HG03060 (cell line): ENCODE measurements around the gene TMEM40.
"Not testable (repeated sequence)": the region's sequence is repeated elsewhere in the genome, so short reads cannot be mapped to it uniquely, and the experiment has no call there.

Experiments
- ATAC-seq: cut with Tn5 transposase; IDR thresholded peaks from one replicate; pipeline ENCODE4 v1.9.1; 2021; ENCODE audit warnings: low read depth, moderate number of reproducible peaks; ENCODE audit not compliant: unreplicated experiment

TMEM40 gene, protein sequence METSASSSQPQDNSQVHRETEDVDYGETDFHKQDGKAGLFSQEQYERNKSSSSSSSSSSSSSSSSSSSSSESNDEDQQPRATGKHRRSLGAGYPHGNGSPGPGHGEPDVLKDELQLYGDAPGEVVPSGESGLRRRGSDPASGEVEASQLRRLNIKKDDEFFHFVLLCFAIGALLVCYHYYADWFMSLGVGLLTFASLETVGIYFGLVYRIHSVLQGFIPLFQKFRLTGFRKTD

DNA sequence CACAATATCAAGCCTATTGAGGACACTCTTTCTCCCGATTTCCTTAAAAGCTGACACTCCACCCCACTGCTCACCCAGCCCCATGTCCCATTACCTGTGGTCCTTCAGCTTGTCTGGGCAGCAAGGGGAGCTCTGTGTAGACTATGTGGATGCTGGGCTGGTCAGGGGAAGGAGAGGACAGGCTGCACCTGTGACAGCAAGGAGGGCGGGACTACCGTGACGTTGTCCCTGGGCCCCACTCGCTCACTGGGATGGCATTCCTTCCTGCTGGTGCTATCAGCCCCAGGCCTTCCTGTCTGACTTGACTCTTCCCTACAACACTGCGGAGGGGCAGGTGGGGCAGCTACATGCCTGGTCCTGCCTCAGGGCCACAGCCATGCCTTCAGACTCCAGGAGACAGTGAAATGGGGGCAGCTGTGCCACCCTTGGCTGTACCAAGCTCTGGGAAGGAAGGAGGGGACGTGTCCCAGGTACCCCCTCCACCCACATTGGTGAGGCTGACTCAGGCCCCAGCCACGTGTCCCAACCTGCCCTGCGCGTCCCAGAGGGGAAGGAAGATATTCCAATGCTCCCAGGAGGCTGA is at the start of gene TMEM40:
Gene TMEM40 (minus strand): TSS at position 163 of the 583 bp plus-strand sequence. CDS start 9,427 bp downstream, outside the sequence.
- no peak for ATAC-seq

DNA sequence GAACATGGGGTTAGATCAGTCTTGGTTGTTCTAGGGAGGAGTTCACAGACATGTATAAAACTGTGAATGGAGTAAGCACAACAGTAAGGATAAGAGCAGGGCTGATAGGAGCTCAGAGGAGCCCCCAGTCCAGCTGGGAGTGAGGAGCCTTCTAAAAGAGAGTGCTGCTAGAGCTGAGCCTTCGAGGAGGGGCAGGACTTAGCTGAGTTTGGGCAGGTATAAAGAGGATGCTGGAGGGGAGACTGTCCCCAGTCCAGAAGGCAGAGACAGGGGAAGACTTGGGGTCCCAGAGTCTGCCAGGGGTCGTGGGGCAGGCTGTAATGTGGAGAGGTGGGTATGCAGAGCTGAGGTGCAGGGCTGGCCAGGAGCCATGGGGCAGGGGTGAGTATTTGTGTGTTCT is 49.5 kb upstream of the TMEM40 start:
- ATAC-seq = no peak

DNA sequence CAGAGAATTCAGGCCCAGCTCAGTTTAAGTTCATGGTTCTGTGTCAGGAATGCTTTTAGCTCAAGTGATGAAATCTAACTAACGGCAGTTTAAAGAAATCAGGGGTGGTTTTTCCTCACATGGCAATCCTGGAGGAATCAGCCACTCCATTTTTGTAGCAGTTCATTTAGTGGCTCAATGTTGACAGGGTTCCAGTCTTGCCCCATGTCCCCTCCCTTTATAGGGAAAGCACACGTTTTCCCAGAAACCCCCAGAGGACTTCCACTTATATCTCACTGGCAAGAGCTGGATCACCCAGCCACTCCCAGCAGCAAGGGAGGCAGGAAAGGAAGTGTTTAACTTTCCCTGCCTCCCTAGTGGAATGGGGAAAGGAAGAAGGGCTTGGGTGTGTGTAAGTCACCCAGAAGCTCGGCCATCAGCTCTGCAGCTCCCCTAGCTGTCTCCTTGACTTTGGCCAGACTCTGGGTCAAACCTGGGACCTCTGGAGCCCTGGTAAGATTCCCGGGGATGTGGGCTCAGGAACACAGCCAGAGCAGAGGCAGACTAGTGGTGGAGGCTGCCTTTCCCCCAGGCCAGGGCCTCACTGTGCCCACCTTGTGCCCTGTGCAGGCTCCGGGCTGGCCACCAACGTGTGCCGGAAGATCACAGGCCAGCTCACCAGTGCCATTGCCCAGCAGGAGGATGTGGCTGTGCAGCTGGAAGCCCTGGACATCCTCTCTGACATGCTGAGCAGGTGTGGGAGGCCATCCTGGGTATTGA is 48.7 kb upstream of the TMEM40 start:
- ATAC-seq = no peak

DNA sequence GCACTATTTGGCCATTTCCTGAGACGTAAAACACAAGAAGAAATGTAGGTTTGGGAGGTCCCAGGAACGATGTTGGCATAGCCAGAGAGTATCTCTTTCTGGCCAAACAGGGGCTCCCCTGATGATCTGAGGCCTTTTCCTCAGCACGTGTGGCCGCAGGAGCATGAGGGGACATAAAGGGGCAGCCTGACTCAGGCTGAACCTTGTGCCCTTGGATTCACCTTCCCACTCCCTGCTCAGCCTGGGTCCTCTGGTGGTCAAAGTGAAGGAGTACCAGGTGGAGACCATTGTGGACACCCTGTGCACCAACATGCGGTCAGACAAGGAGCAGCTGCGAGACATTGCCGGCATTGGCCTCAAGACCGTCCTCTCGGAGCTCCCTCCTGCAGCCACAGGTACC is 48.0 kb upstream of the TMEM40 start:
- no peak for ATAC-seq

DNA sequence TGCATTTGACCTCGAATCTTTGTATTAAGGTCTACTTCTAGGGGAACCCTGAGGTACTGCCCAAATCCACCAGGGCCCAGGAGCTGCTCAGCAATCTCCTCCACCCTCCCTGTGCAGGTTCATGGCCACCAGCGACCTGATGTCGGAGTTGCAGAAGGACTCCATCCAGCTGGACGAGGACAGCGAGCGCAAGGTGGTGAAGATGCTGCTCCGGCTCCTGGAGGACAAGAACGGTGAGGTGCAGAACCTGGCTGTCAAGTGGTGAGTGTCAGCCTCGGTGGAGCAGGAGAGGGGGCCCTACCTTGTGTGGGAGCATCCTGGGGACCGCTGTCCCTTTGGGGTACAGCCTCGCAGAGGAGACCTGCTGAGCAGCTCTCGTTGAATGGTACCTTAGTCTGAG is 44.3 kb upstream of the TMEM40 start:
- ATAC-seq = no peak

DNA sequence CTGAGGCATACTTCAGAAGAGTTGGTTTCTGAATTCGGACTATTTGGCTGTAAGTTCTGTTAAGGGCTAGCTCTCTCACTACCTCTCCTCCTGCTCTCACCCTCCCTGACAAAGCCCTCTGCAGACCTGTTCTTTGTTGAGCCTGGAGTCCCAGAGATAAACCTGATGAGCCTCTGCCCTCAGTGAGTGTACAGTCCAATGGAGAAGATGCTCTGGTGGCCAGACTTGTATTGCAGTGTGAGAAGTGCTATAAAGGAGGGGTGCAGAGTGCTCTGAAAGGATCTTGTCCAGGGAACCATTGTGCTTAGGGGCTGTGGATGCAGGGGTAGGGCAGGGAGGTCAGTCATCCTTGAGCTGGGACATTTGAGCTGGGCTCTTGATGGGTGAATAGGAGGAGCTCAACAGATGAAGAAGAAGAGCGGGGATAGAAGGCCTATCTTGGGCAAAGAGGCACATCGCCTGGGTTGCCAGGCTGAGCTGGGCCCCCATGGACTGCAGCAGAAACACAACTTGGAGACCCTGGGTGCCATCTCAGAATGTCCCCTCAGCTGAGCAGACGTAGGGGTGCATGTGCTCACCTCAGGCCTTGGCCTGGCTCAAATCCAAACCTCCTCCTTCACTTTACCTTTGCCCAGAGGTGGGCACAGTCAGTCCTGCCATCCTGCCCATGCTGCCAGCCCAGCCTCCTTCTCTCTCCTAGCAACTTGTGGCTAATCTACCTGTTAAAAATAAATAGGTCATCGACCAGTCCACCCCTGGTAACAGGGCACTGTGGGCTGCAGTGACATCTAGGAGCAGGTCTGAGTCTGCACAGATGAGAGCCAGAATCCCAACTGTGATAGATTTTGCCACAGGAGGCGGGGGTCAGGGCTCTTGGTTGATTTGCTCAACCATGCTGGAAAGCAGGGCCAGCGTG is 40.7 kb upstream of the TMEM40 start:
- ATAC-seq = no peak

DNA sequence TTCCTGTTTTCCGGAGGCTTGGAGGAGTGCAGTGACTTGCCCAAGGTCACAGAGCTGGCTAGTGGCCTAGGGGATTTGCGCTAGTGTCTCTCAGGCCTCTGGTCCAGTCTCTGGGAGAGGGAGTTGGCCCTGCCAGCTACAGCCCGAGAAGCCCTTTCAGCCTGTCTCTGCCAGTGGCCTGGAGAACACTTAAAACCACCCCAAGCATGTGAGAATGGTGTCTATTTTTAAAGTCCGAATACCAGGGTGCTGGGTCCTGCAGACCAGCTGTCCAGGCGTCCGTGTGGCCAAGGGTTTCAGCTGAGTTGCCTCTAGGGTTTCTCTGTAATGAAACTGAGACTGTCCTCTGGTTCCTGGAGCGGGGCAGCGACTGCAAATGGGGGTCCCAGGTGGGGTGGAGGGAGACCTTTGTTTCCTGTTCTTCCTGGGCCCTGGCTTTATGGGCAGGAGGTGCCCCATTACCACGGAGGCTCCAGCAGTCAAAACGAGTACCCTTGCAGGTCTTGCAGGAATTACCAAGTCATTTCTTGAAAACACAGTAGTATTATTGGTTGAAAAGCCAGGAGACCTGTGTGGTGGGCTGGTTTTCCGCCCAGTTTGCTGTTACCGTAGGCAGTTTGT is 39.6 kb upstream of the TMEM40 start:
- ATAC-seq = no peak

DNA sequence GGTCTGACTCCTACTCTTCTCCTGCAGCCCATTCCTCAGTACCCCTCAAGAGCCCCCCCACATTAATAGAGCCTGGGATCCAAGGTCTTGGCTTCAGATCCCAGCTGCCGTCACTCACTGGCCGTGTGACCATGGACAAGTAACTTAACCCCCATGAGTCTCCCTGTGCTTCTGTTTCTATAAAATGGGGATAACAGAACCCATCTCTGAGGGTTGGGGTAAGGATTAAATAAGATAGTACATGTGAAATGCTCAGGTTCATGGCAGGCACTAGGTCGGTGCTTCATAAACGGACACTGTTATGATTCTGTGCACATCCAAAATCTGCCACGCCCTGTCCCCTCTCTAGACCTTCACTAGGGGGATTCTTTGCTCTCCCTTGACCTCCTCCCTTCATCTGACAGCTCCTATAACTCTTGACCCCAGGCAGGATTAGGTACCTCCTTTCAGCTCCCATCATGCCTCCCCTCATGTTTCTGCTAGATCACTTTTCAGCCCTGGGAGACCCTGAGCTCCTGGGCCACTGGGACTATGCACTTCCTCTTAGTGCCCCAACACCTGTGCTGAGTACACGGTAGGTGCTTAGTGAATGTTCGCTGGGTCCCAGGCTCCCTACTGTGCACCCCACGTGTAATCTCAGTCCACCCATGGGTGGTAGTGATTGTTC is 39.0 kb upstream of the TMEM40 start:
- ATAC-seq = no peak

DNA sequence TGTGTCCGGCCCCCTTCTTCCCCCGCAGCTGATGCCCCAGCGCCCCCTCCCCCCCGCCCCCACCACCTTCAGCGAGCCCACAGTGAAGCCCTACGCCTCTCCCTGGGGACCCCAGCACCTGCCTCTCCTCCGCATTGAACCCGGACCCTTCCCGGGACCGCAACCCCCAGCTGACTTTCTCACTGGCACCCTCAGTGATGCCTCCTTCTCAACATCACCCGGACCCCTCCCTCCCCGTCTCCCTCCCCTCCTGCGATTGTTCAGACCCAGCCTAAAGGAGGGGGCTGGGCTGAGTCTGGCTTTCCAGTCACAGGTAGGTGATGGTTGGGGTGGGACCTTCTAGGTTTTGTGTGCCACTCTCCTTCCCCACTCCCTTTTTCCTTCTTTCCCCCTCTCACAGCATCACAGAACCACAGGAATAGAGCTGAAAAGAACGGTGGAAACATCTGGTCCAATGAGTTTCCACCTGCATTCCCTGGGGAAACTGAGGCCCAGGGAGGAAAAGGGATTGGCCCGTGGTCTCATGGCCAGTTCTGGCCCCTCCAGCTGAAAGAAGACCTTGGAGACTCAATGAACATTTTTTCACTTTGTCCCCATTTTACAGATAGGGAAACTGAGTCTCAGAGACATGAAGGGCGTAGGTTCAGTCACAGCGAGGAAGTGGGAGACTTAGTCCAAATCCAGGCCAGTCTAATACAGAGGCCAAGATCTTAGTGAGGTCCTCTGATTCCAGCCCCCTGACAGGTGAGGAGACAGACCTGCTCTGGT is 38.2 kb upstream of the TMEM40 start:
- ATAC-seq = no peak

DNA sequence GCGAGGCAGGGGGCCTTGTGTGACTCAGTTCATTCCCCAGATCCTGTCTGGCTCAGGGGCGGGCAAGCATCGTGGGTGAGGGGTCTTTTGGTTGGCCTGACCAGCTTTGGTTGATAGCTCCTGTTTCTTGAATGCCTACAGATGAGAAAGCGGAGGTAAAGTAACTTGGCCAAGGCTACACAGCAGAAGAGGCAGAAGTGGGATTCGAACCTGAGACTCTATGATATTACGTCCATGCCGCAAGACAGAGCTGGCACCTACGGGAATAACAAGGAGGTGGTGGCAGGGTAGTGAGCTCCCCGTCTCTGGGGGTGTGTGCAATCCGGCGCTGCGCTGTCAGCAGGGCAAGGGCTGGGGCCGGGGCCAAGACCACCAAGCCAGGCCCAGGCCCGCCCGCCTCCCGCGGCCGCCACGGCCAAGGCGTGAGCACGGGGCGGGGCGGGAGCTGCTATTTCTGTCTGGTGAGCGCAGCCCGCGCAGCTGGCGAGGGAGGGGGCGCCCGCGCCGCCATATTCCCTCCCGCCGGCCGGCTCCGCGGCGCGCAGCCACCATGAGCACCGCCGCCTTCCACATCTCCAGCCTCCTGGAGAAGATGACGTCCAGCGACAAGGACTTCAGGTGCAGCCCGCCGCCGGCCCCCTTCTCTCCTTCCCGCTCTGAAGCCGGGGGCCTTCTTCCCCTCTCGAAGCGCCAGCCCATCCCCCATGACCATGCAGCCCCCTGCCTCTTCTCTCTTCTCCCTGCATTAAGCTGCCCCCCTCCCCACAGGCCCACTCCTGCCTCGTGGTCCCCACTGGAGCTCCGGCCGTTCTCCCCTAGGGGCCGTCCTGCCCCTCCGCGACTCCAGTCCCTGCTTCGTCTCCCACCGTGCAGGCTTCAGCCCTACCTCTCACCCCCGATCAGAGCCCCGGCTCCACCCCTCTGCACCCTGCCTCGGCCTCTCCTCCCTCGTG is 37.4 kb upstream of the TMEM40 start, which contains the start of gene CAND2:
Gene CAND2 (plus strand): TSS at position 510 of the 953 bp plus-strand sequence. CDS start 41 bp downstream, at position 551.
- ATAC-seq = no peak

DNA sequence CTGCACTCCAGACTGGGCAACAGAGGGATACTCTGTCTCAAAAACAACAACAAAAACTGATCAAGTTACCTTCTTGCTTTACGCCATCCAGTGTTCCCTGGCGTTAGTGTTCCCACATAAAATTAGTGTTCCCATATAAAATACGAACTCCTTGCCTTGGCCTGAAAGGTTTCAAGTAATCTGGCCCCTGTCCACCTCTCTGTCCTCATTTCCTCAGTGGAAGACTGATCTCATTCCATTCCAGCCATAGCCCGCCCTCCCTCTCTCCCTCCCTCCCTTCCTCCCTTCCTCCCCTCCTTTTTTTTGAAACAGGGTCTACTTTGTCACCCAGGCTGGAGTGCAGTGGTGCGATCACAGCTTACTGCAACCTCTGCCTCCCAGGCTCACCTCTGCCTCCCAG is 34.6 kb upstream of the TMEM40 start:
- no peak for ATAC-seq

DNA sequence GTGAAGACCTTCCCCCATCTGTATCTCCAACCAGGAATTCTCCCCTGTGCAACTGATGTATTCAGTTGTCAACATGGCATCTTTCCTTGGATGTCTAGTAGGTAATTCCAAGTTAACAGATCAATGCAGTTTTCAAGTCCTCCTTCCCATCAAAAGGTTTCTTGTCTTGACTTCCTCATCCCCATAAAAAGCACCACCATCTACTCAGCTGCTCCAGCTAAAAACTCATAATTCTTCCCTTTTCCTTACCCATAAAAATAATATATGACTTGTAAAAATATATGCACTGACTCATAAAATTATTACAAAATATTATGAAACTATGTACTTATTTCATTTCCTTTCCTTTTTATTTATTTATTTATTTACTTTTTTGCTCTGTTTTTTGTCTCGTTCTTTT is 32.4 kb upstream of the TMEM40 start:
- no peak for ATAC-seq

DNA sequence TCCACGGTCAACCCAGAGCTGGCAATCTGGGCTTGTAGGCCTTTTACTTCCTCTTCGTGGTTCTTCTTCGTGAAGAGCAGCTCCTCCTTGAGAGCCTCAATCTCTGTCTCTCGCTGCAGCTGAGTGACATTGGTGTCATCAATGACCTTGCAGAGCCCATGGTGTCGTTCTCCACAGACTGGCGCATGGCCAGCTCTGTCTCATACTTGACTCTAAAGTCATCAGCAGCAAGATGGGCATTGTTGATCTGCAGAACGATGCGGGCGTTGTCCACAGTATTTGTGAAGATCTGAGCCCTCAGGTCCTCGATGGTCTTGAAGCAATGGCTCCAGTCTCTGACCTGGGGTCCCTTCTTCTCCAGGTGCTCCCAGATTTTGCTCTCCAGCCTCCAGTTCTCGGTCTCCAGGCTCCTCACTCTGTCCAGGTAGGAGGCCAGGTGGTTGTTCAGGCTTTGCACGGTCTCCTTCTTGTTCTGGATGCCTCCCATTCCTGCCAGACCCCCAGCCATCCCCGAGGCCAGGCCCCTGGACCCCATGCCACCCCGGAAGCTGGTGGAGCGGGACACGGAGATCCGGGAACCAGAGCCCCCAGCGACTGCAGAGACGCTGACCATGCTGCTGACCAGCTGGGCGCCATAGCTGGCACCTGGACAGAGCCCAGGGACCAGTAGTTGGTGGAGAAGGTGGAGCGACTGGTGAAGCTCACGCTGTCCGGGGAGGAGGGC is 29.1 kb upstream of the TMEM40 start:
- ATAC-seq = not testable (repeated sequence)

DNA sequence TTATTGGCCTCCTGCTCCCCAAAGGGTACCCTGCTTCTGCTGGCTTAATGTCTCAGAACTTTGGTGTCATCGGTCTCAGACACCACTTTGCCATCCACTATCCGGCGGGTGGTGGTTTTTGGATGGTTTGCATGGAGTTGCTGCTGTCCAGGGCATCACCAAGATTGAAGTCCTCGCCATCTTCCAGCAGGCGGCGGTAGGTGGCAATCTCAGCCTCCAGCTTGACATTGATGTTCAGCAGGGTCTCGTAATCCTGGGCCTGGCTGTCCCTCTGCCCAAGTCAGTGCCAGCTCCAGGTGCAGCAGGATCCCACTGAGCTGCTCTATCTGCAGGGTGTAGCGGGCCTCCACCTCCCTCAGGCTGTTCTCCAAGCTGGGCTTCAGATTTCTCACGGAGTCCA is 28.3 kb upstream of the TMEM40 start:
- not testable (repeated sequence) for ATAC-seq

DNA sequence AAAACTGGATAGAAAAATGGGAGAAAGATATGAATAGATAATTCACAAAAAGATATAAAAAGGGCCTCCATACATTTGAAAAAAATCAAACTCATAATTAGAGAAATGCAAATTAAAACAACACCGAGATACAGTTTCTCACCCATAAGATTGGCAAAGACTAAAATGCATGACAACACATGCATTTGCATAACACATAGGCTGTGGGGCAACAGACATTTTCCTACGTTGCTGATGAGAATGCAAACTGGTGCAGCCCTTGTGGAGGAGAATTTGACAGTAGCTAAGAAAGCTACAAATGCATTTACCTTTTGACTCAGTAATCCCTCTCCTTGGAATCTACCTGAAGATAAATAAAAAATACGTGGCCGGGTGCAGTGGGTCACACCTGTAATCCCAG is 26.0 kb upstream of the TMEM40 start:
- ATAC-seq = no peak

DNA sequence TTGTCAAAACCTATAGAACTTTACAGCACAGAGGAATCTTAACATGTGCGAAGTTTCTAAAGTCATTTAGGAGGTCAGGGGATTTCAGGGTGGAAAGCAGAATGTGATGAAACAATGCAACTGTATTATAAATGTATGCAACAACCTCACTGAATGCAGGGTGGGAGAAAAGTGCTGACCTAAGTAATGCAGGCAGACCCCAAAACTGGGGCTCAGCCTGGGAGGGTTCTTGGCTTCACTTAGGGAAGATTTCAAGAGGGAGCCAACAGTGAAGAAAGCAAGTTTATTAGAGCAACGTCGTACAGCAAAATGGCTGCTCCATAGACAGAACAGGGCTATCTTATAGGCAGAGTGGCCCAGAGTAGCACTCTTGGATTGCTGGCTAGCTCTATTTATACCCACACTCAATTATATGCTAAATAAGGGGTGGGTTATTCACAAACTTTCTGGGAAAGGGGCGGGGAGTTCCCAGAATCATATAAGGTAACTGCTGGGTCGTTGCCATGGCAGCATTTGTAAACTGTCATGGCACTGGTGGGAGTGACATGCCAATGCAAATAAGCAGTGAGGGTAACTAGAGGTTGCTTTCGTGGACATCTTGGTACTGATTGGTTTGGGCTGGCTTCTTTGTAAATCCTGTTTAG is 23.2 kb upstream of the TMEM40 start:
- ATAC-seq = no peak

DNA sequence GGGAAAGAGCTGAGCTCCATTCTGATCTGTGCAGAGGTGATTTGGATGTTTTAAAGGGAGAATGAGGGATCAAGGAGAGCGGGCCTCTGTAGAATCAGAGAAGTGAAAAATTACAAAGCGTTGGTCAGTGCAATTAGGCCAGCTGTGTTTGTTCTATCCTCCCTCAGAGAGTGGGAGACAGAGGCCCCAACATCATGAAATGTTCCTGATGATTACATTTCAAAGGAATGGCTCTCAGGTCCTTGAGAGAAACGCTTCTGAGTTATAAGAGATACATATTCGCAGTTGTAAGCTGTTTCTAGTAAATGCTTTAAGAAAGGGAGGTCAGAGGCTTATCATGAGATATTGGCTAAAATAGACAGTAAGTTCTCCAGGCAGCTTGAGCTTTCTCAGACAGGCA is 21.7 kb upstream of the TMEM40 start:
- ATAC-seq = no peak
